NT2/D1 (cell line): ENCODE results near the gene IL1F10.

Experiments
- SUZ12 ChIP-seq: IDR thresholded peaks from 2 replicates; pipeline ENCODE4 v1.6.1; 2011; ENCODE audit not compliant: insufficient read length, insufficient read depth; ENCODE audit errors: extremely low read depth
- YY1 ChIP-seq: IDR thresholded peaks from 2 replicates; pipeline ENCODE4 v1.6.1; 2011; ENCODE audit not compliant: insufficient read length, insufficient read depth

GRCh38 chr2:113114996-113115395 lies 47.2 kb downstream of the IL1F10 start:
- no peak for TF ChIP-seq YY1
- TF ChIP-seq SUZ12: no peak
